Esophagus mucosa (tissue), 1 donor: ENCODE data around the gene VEPH1. TPM values are rescaled to one million over a fixed set of nuclear protein-coding genes. Genes with fewer than 3 reads are reported as not detected.
A peak's percentile ranks its signal among the peaks of the same experiment; 100 is the strongest.

ENCODE experiments used
- ATAC-seq: fragments of 200-7000 bp; cut with Tn5 transposase; one replicate; pipeline ENCODE4 v1.9.1; 2020
- total RNA-seq: library from RNA; stranded (reverse); gene quantifications from one replicate; pipeline ENCODE4 v1.2.4, GENCODE V29; 2023
- donor health status: DM: yes; HTN: yes; CAD: no.

The VEPH1 gene
- total RNA-seq, 1 donor from 2014 or later: 0.40 TPM

GRCh38 chr3:157249606-157250005, 253.6 kb downstream of the VEPH1 start:
- no peak for ATAC-seq

GRCh38 chr3:157248590-157249422, 254.4 kb downstream of the VEPH1 start:
- no peak for ATAC-seq

GRCh38 chr3:157247391-157247790, 255.8 kb downstream of the VEPH1 start:
- ATAC-seq: no peak

GRCh38 chr3:157242836-157243235, 260.4 kb downstream of the VEPH1 start:
- no peak for ATAC-seq

- ATAC-seq: no peak
These were observed 261.6 kb downstream of the VEPH1 start for GRCh38 chr3:157241599-157241998.

- ATAC-seq: no peak
These were observed 262.8 kb downstream of the VEPH1 start for GRCh38 chr3:157240408-157240807.

- peak; percentile 89 for ATAC-seq
These were observed 264.0 kb downstream of the VEPH1 start for GRCh38 chr3:157239082-157239704.

GRCh38 chr3:157238457-157238856, 264.8 kb downstream of the VEPH1 start:
- no peak for ATAC-seq

- ATAC-seq: no peak
These were observed 265.3 kb downstream of the VEPH1 start for GRCh38 chr3:157237886-157238285.

- no peak for ATAC-seq
These were observed 267.9 kb downstream of the VEPH1 start for GRCh38 chr3:157235291-157235690.

GRCh38 chr3:157233923-157234322, 269.3 kb downstream of the VEPH1 start:
- no peak for ATAC-seq

GRCh38 chr3:157232141-157232540, 271.1 kb downstream of the VEPH1 start:
- no peak for ATAC-seq

- ATAC-seq: no peak
These were observed 272.1 kb downstream of the VEPH1 start for GRCh38 chr3:157231071-157231470.

GRCh38 chr3:157226173-157226847, 276.9 kb downstream of the VEPH1 start:
- no peak for ATAC-seq

- no peak for ATAC-seq
These were observed 278.2 kb downstream of the VEPH1 start for GRCh38 chr3:157225001-157225400.

GRCh38 chr3:157220883-157221282, 282.3 kb downstream of the VEPH1 start:
- no peak for ATAC-seq

GRCh38 chr3:157220211-157220610, 283.0 kb downstream of the VEPH1 start:
- ATAC-seq: no peak

GRCh38 chr3:157219215-157219614, 284.0 kb downstream of the VEPH1 start:
- no peak for ATAC-seq

Other genes with a start within 250 kb of the VEPH1 start
- 0.16 TPM for gene PTX3, start 66.6 kb downstream of the VEPH1 start, total RNA-seq